Measurements from ENCODE around the gene LGR4.
"Not testable (repeated sequence)": the region's sequence is repeated elsewhere in the genome, so short reads cannot be mapped to it uniquely, and the experiment has no call there.

LGR4 gene

DNA sequence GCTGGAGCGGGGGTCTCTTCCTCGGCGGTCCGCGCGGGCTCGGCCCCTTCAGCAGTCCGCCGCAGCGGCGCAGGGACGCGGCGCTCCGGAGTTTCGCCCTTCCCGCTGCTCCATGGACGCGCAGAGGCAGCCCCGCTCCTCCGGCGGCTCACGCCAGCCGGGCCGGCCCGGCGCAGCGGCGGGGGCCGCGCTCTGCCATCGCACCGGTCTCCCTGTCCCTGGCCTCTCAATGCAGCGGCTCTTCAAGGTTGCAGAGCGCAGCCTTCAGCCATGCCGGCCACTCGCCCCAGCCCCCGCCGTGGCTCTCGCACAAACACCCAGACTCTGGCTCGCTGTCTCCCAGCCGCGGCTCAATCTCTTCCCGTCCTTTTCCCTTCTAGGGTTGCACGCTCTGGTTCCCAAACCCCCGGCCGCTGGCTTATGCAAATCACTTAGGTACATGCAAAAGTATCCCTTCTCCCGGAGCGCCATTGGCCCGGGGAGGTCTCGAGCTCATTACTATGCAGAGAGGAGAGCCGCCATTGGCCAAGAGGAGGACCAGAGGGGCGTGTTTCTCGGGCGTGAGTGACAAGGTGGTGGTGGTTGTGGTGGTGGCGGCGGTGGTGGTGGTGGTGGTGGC is at the start of gene LGR4:
LGR4 (minus strand) TSS at position 393 of the 619 bp plus-strand sequence. CDS start 488 bp downstream, outside the sequence.
- no peaks in the 10 kb centered on the region for H3K9me3 ChIP-seq
- H3K4me1 ChIP-seq = peaks cover 19% of the 10 kb centered on the region
- H3K27me3 ChIP-seq (ENCODE audit: low read depth) = no peaks in the 10 kb centered on the region
- in situ Hi-C loops (cut with MboI; ENCODE audit: low sequenced_read_pairs) = loop anchor here (25.0 kb wide), 1 partner anchor 110 kb away; the partner anchor contains the start of gene CCDC34
- H3K4me3 ChIP-seq = peak within 1 kb of the TSS; percentile 65
- peak; percentile 98 to 99 for DNase-seq (ENCODE audit: low spot score in 2 of 2)
- H3K36me3 ChIP-seq (replicated peaks) = no peaks in the 10 kb centered on the region

DNA sequence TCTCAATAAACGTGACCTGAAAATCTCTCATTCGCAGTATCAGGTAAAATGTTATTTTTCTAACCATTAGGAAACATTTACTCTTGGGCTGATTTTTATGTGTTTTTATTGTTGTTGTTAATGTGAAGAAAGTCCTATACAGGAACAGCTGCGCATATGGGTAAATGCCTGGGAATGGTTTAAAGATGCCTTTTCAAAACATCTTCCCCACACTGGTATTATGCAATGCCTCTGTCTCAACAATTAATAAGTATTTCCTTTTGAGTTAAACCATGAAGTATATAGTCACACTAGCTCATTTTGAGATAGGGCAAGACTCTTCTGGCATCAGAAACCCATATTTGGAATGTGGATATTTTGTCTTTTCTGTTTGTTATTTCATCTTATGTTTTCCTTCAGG is 47.6 kb upstream of the LGR4 start:
- no peak for DNase-seq (ENCODE audit: low spot score in 2 of 2)
- H3K4me3 ChIP-seq = no peak overlapping the region
- in situ Hi-C loops (cut with MboI; ENCODE audit: low sequenced_read_pairs) = no loop called here
- no peaks in the 10 kb centered on the region for H3K36me3 ChIP-seq (replicated peaks)
- H3K4me1 ChIP-seq = no peaks in the 10 kb centered on the region
- H3K9me3 ChIP-seq = no peaks in the 10 kb centered on the region
- peaks cover 15% of the 10 kb centered on the region for H3K27me3 ChIP-seq (ENCODE audit: low read depth)

DNA sequence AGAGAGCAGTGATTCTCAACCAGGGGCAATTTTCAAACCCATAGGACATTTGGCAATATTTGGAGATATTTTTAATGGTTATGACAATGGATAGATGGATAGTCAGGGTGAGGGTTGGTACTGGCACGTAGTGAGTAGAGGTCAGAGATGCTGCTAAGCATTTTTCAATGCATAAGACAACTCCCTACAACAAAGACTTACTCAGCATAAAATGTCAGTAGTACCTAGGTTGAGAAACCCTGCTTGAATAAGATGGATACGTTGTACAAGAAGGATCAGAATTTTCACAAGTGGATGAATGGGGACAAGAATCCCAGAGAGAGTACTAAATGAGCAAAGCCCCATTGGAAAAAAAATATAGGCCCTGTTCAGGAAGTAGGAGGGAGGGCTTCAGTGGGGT is 45.9 kb upstream of the LGR4 start:
- in situ Hi-C loops (cut with MboI; ENCODE audit: low sequenced_read_pairs) = no loop called here
- no peak for DNase-seq (ENCODE audit: low spot score in 2 of 2)
- Histone ChIP-seq H3K4me1 (peaks cover under 1% of the 10 kb centered on the region; the same call in 1 of the 2 replicates), H3K27me3 (ENCODE audit: low read depth) (peaks cover 15% of the 10 kb centered on the region), H3K4me3 (no peak overlapping the region), H3K9me3 (no peaks in the 10 kb centered on the region), H3K36me3 (replicated peaks) (no peaks in the 10 kb centered on the region)

DNA sequence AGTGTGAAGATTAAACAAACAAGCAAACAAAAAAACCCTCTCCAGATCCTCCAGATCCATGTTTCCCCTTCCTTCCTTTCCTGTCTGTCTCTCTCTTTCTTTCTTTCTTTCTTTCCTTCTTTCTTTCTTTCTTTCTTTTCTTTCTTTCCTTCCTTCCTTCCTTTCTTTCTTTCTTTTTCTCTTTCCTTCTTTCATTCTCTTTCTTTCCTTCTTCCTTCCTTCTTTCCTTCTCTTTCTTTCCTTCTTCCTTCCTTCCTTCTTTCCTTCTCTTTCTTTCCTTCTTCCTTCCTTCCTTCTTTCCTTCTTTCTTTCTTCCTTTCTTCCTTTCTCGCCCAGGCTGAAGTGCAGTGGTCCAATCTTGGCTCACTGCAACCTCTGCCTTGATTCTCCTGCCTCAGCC is 44.9 kb upstream of the LGR4 start:
- in situ Hi-C loops (cut with MboI; ENCODE audit: low sequenced_read_pairs); H3K4me3 ChIP-seq; DNase-seq (ENCODE audit: low spot score in 2 of 2); H3K36me3 ChIP-seq (replicated peaks); H3K9me3 ChIP-seq; H3K4me1 ChIP-seq: not testable (repeated sequence)
- H3K27me3 ChIP-seq (ENCODE audit: low read depth) = peaks cover 15% of the 10 kb centered on the region

GRCh38 chr11:27514558-27514957 is 42.0 kb upstream of the LGR4 start:
- Histone ChIP-seq H3K4me3 (no peak overlapping the region), H3K9me3 (no peaks in the 10 kb centered on the region), H3K36me3 (replicated peaks) (no peaks in the 10 kb centered on the region), H3K27me3 (ENCODE audit: low read depth) (peaks cover 6% of the 10 kb centered on the region; the same call in 1 of the 2 replicates), H3K4me1 (peaks cover 3% of the 10 kb centered on the region; the same call in 1 of the 2 replicates)
- in situ Hi-C loops (cut with MboI; ENCODE audit: low sequenced_read_pairs) = no loop called here
- DNase-seq (ENCODE audit: low spot score in 2 of 2) = no peak

DNA sequence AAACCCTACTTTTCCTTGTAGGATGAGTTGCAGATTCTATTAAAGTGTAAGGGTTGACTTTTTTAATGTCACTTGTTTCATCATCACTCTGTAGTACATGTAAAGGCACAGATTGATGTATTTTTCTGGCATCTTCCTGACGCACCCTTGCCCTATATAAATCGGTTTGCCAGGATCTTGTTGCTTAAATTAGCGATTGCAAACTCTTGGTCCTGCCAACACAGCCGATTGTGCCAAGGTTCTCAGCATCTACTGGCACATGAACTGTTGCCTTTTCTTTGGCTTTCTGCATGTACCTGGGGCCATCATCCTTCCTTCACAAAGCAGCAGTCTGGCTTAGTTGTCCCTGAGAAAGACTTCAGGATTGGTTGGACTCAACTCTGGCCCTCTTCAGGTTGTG is 41.5 kb upstream of the LGR4 start:
- in situ Hi-C loops (cut with MboI; ENCODE audit: low sequenced_read_pairs) = no loop called here
- Histone ChIP-seq H3K4me3 (no peak overlapping the region), H3K27me3 (ENCODE audit: low read depth) (peaks cover 5% of the 10 kb centered on the region; the same call in 1 of the 2 replicates), H3K9me3 (no peaks in the 10 kb centered on the region), H3K36me3 (replicated peaks) (no peaks in the 10 kb centered on the region), H3K4me1 (peaks cover 3% of the 10 kb centered on the region; the same call in 1 of the 2 replicates)
- DNase-seq (ENCODE audit: low spot score in 2 of 2) = no peak

- no peaks in the 10 kb centered on the region for H3K27me3 ChIP-seq (ENCODE audit: low read depth)
Measured at GRCh38 chr11:27513389-27513788, 40.8 kb upstream of the LGR4 start.

DNA sequence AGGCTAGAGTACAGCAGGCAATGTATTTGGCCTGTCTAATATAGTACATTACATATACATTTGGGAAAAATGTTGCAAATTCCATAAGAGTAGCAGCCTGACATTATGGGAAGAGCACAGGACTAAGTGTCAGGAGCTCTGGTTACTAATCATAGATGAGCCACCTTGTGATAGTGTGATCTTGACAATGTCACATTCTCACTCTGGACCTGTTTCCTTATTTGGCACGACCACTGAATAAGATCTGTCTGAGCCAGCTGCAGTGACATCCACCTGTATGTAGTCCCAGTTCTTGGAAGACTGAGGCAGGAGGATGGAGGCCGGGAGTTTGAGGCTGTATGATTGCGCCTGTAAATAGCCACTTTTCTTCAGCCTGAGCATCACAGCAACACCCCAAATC is 39.6 kb upstream of the LGR4 start:
- Histone ChIP-seq H3K9me3 (no peaks in the 10 kb centered on the region), H3K27me3 (ENCODE audit: low read depth) (no peaks in the 10 kb centered on the region), H3K4me3 (no peak overlapping the region), H3K36me3 (replicated peaks) (no peaks in the 10 kb centered on the region), H3K4me1 (peaks cover 8% of the 10 kb centered on the region; the same call in 1 of the 2 replicates)
- DNase-seq (ENCODE audit: low spot score in 2 of 2) = no peak
- in situ Hi-C loops (cut with MboI; ENCODE audit: low sequenced_read_pairs) = no loop called here

More at GRCh38 chr11:27513389-27513788, 40.8 kb upstream of the LGR4 start:
- H3K4me1 ChIP-seq = peaks cover 3% of the 10 kb centered on the region; the same call in 1 of the 2 replicates
- H3K9me3 ChIP-seq = no peaks in the 10 kb centered on the region
- in situ Hi-C loops (cut with MboI; ENCODE audit: low sequenced_read_pairs) = no loop called here
- H3K4me3 ChIP-seq = no peak overlapping the region
- no peaks in the 10 kb centered on the region for H3K36me3 ChIP-seq (replicated peaks)
- peak in 1 of 2 experiments; percentile 4 for DNase-seq (ENCODE audit: low spot score in 2 of 2)

GRCh38 chr11:27509908-27510307 is 37.3 kb upstream of the LGR4 start:
- Histone ChIP-seq H3K27me3 (ENCODE audit: low read depth) (no peaks in the 10 kb centered on the region), H3K4me1 (peaks cover 11% of the 10 kb centered on the region; the same call in 1 of the 2 replicates), H3K36me3 (replicated peaks) (no peaks in the 10 kb centered on the region), H3K9me3 (no peaks in the 10 kb centered on the region), H3K4me3 (no peak overlapping the region)
- in situ Hi-C loops (cut with MboI; ENCODE audit: low sequenced_read_pairs) = no loop called here
- DNase-seq (ENCODE audit: low spot score in 2 of 2) = no peak

GRCh38 chr11:27507557-27508322 is 35.1 kb upstream of the LGR4 start:
- no peak for DNase-seq (ENCODE audit: low spot score in 2 of 2)
- peaks cover 13% of the 10 kb centered on the region; the same call in 1 of the 2 replicates for H3K4me1 ChIP-seq
- no peaks in the 10 kb centered on the region for H3K9me3 ChIP-seq
- H3K36me3 ChIP-seq (replicated peaks) = peaks cover 4% of the 10 kb centered on the region
- H3K27me3 ChIP-seq (ENCODE audit: low read depth) = no peaks in the 10 kb centered on the region
- in situ Hi-C loops (cut with MboI; ENCODE audit: low sequenced_read_pairs) = no loop called here
- H3K4me3 ChIP-seq = peak overlapping the region; percentile 78

DNA sequence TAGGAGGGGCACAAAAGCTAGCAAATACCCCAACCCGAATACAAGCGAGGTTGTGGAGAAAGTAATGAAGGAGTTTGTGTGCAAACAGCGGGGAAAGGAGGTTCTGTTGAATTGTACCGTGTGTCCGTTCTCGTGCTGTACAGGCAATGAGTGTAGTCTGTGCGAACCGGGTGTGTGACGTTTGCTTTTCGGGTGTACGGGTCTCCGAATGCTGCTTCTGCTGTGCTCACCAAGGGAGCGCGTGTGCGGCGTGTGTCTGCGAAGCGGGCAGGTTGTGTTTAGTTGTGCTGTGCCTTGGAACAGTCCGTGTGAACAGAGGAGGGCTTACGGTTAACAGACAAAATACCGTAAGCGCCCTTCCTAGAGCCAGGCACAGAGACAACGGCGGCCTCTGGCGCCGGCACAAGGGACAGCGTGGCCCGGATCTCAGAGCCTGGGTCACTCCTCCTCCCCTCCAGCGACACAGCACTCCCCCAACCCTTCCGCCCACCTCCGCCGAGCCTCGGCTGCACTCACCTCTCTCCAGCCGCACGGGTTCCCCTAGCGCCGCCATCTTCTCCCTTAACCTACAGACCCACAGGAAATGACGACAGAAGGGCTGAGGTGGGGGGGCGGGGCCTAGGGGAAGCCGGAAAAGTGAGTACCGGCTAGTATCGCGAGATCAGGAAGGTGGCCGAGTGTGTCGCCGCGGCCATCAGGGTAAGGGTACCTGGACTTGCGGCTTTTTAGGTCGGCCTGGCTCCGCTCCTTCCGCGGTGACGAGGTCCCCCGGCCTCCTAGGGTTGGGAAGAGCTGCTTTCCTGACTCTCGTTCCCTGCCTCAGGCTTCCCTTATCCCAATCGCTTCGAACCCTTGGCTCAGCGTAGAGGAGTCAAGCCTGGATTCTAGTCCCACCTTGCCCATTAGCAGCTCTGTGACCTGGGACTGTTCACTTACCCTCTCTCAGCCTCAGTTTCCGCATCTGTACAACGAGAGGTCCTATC is 33.9 kb upstream of the LGR4 start, which contains the start of gene LIN7C:
LIN7C (minus strand) TSS at position 570 of the 983 bp plus-strand sequence; CDS start at position 553, 17 bp downstream.
- Histone ChIP-seq H3K4me3 (peak within 1 kb of the TSS; percentile 78), H3K36me3 (replicated peaks) (peaks cover 13% of the 10 kb centered on the region), H3K4me1 (peaks cover 13% of the 10 kb centered on the region), H3K9me3 (no peaks in the 10 kb centered on the region), H3K27me3 (ENCODE audit: low read depth) (no peaks in the 10 kb centered on the region)
- peak; percentile 95 to 98 for DNase-seq (ENCODE audit: low spot score in 2 of 2)
- in situ Hi-C loops (cut with MboI; ENCODE audit: low sequenced_read_pairs) = no loop called here

GRCh38 chr11:27505781-27506180 is 33.2 kb upstream of the LGR4 start:
- in situ Hi-C loops (cut with MboI; ENCODE audit: low sequenced_read_pairs) = no loop called here
- Histone ChIP-seq H3K27me3 (ENCODE audit: low read depth) (no peaks in the 10 kb centered on the region), H3K4me1 (peaks cover 13% of the 10 kb centered on the region), H3K9me3 (no peaks in the 10 kb centered on the region), H3K36me3 (replicated peaks) (peaks cover 19% of the 10 kb centered on the region), H3K4me3 (peak overlapping the region; percentile 78)
- DNase-seq (ENCODE audit: low spot score in 2 of 2) = no peak

DNA sequence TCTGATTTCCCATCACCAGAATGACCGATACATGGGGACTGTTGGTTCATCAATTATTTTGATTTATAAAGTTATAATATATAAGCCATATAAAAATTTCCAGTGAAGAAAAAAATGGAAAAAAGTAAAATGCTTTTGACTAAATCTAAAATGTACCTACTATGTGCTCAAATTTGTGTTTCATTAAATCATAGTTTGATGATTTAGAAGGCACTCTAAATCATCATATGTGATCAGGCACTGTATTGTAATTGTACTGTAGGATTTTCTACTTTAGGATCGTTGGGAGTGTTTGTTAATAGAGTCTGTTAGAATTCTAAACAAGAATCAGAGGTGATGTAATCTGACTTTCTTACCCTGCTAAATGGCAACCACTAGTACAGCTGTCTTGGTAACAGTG is 31.6 kb upstream of the LGR4 start:
- peaks cover 32% of the 10 kb centered on the region for H3K36me3 ChIP-seq (replicated peaks)
- no peak for DNase-seq (ENCODE audit: low spot score in 2 of 2)

More for the DNA sequence above, 31.6 kb upstream of the LGR4 start:
- Histone ChIP-seq H3K4me3 (no peak overlapping the region), H3K9me3 (no peaks in the 10 kb centered on the region), H3K27me3 (ENCODE audit: low read depth) (no peaks in the 10 kb centered on the region), H3K4me1 (peaks cover 13% of the 10 kb centered on the region)
- in situ Hi-C loops (cut with MboI; ENCODE audit: low sequenced_read_pairs) = no loop called here

Data from HAP-1 (cell line).